Measurements from ENCODE around the gene PRKAG3.
"Not testable (repeated sequence)": the region's sequence is repeated elsewhere in the genome, so short reads cannot be mapped to it uniquely, and the experiment has no call there.

PRKAG3 gene

DNA sequence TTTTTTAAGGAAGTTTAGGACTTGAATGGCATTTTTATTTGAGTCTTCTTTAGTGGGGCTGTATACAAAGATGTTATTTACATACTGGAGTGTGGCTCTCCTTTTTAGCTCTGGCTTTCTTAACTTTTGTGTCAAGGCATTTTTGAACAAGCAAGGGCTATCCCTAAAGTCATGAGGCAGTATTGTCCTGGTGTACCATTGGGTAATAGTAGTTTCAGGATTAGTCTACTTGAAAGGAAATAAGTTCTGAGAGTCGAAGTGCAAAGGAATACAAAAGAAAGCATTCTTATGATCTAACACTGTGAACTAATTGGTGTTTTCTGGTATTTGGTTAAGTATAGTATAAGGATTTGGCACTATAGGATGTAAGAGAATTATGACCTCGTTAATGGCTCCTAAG is 51.6 kb downstream of the PRKAG3 start:
- DNase-seq, result no peak

DNA sequence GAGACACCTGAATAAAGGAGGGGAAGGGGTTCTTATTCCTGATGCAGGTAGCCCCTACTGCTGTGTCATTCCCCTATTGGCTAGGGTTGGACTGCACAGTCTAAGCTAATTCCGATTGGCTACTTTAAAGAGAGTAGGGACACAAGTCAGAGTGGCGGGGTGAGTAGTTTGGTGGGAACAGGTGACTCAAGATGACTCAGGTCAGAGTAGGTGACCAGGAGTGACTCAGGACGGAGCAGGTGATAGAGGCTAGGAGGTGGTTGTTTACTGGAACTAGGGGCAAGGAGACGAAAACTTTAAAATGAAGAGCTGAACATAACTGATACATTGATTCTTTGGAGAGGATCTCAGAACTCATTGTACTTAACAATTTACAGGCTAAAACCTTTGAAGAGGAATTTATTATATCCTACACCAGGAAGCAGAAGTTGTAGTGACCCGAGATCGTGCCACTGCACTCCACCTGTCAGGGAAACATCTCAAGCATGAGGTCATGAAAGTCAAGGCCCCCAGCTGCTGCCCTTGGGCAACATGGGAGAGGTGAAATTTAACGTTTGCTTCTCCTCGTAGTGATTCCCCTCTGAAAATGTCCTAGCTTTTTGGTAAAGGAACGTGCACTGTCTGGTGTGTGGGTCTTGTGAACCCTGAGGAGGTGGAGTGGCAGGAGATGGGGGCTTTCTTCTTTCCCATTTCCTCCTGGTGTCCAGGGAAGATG is 54.2 kb downstream of the PRKAG3 start:
- no peak for DNase-seq

DNA sequence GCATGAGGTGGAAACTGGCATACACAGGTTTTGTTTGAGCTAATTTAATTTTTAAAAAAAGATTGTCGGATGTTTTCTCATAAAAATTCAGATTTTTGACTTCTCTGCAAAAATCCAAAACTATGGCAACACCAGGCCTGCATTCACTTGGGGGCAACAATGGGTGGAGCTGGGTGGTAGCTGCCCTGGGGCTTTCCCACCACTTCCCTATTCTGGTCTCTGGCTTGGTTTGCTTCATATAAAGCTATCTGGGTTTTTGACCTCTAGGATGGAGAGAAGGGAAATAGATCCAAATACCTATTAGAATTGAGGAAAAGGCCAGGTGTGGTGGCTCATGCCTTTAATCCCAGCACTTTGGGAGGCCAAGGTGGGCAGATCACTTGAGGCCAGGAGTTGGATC is 55.1 kb downstream of the PRKAG3 start:
- DNase-seq, result no peak

- DNase-seq, result no peak
Observed at GRCh38 chr2:218773881-218774280, 57.7 kb downstream of the PRKAG3 start.

DNA sequence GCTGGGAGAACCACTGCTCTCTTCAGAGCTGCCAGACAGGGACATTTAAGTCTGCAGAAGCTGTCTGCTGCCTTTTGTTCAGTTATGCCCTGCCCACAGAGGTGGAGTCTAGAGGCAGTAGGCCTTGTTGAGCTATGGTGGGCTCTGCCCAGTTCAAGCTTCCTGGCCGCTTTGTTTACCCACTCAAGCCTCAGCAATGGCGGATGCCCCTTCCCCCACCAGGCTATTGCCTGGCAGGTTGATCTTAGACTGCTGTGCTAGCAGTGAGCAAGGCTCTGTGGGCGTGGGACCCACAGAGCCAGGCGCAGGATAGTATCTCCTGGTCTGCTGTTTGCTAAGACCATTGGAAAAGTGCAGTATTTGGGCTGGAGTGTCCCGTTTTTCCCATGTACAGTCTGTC is 58.8 kb downstream of the PRKAG3 start:
- not testable (repeated sequence) for DNase-seq
